ENCODE measurements around the gene BIRC7.

The BIRC7 gene

DNA sequence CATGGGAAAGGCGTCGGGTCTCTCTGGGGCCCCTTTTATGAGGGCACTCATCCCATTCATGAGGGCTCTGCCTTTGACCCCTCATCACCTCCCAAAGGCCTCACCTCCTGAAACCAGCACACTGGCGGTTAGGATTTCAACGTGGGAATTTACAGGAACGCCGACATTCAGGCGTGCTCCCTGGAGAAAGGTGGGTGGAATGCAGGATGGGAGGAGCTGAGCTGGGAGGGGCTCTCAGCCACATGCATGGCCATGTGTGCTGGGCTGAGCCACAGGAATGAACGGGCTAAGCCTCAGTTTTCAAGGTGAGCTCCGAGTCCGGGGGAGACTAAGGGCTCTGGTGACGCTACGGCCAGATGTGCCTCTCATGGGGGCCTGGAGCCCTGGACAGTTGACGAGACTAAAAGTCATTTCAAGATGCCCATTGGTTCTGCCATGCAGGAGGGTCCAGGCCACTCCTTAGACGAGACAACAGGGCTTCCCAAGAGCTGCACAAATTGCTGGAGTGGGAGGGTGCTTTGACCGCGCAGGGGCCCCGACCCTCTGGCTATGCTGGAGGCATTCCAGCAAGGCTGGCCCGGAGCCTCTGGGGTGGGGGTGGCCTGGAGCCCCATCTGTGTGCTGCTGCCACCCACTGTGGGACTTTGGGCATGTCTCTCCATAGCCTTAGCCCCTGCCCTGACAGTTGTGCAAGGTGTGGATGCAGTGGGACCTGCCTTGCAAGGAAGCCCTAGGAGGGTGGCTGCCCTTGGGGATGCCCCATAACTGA lies 33.1 kb downstream of the BIRC7 start:
- no peak for DNase-seq

DNA sequence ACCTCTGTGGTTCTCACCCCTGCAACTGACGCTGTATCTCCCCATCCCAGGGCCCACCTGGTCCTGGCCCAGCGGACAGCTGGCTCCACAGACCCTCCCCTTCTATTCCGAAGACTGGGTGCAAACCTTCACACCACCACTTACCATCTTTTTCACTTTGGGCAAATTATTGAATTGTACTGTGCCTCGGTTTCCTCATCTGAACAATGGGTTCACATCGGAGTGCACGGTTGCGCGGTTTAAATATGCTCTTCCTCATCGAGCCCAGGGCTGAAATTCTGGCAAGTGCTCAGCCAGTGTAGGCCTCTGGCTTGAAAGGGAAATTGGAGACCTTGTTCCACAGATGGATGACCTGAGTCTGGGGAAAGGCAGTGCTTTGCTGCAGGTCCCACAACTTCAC lies 34.0 kb downstream of the BIRC7 start:
- DNase-seq = no peak

DNA sequence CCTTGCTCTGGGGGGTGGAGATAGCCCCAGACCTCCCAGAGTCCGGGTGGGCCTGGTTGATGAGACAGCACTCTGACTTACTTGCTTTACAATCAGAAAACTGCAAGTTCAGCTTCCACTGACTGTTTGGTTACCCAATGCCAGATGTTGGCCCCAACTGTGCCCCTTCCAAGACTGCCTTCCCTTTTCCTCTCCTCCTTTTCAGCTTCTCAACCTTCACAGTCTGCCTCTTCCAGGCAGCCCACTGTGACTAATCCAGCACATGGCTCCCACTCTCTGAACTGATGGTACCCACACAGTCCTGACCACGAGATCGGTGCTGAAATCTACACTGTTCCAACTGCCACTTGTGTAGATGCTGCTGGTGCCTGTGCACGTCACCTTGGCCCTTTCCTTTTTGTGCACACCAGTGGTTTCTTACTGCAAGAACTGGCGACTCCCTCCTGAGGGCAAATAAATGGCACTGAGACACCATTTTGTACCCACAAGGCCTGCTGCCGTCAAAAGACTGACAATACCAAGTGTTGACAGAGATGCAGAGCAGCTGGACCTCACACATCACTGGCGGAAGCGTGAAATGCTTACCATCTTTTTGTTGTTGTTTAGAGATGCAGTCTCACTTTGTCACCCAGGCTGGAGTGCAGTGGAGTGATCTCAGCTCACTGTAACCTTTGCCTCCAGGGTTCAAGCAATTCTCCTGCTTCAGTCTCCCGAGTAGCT lies 35.1 kb downstream of the BIRC7 start:
- DNase-seq = no peak

DNA sequence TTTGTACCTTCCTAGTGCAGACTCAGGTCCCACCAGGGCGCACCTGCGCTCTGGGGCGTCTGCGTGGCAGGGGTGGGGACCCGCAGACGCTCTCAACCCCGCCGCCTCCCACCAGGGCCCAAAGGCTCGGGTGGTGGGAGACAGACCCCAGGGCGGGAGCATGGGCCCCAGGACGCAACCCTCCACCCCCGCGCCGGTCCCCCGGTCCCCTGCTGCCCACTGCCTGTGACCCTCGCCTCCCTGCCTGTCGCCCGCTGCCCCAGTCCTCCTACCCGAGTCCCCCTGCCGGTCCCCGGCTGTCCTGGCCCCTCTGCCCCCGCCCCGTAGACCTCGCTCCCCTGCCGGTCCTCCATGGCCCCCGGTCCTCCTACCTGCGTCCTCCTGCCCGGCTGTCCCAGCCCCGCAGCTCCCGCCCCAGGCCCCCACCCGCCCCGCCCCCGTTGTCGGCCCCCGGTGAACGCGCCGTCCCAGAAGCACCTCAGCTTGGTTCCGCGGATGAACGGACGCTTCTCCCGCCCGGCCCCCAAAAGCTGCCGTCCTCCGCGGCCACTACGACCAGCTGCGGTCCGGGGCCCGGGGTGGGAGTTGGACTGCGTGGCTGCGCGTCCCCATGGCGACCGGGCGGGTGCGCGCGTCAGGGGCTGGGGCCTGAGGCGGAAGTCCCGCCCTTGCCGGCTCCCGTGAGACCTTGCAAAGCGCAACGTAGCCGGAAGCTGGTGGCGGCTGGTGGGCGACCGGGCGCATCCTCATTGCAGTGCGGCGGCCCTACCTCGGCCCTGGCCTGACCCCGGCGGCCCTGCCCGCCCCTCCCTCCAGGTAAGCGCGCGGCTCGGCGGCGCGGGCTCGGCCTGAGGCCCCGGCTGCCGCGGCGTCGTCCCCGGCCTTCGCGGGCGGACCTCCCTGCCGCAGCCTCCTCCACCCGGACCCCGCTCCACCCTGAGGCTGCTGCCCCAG lies 36.7 kb downstream of the BIRC7 start, which contains the start of gene ARFGAP1:
Gene ARFGAP1, plus strand, starts transcription at position 709 of the 954 bp plus-strand sequence. CDS start 2,768 bp downstream, outside the sequence.
- peak; percentile 91 for DNase-seq

DNA sequence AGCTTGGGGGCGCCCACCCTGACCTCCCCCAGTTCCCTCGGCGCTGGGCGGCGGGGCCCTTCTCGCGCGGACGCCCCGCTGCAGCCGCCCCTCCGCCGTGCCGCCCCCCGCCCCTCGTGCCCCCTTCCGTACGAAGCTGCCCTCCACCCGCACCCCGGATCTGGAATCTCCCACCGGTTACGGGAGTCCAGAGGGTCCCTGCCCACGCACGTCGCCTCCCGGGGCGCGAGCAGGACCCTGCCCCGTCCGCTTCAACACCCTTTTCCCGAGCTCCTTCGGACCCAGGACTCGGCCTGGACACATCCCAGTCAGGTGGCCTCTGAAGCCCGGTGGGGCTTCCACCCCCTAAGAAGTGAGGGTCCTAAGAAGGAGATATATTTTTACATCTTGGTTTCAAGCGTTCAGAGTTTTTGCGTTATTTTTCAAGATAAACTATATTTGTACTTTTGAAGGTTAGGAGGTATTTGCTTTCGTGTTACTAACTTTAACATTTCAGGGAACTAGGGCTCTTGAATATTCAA lies 37.4 kb downstream of the BIRC7 start:
- no peak for DNase-seq

DNA sequence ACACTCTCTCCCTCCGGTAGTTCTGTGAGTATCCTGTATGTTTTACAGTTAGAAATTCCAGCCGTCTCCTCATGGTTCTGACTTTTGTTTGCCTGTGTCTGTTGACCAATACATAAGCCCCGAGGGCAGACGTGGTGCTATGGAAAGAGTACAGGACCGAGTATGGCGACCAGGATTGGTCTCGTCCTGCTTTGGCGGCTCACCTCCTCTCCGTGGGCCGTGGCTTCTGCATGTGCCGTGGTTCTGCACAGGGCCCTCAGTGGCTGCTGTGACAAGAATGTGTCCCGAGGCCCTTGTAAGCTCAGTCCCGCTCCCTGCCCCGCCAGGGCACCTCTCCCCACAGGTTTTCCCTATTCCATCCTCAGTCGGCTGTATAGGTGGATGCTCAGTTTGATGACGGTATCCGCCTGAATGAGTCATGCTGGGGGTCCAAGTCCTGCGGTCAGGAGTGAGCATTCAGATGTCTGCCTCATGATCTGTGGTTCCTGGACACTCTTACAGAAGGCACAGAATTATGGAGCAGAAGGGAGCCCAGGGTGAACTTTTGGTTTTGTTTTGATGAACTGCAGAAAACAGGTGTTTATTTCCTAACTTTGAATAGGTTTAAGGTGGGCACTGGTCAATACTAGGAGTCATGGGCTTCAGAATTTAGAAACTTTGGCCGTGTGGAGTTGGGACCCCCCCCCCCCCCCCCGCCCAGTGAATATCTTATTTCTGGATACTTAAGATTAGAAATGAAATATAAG lies 38.1 kb downstream of the BIRC7 start:
- no peak for DNase-seq

DNA sequence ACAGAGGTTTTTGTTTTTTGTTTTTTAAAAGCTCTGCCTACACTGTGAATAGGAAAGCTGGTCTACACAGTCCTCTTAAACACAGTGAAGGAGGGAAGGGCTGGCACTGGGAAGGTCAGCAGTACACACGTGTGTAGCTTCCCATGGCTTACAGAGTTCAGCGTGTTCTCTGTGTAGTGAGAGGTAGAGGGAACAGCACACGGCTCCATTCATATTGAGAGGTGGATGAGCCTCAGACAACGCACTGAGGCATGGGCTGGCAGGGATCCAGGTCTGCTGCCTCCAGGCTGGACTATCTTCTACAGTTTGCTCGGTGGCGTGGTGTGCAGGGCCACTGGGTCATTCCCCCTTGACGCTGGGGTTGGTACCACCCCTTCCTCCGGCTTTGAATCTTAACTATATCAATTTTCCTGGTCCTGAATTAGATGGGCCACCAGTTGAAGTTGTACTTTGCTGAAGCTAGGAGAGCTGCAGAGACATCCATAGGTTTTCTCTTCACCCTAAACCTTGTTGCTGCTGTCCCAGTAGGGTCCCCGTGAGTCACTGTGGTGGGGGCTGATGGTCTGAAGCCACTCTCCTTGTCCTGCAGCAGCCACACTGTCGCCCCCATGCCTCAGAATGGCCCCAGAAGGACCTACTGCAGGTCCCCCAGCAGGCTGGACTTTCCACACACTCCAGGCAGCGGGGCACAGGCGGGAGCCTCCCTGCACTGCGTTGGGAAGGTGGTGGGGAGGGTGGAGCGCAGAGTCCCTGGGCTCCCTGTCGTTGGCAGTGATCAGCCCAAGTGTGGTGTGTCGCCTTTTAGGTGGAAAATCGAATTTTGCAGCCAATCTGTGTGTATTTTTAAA lies 38.9 kb downstream of the BIRC7 start:
- DNase-seq = no peak

DNA sequence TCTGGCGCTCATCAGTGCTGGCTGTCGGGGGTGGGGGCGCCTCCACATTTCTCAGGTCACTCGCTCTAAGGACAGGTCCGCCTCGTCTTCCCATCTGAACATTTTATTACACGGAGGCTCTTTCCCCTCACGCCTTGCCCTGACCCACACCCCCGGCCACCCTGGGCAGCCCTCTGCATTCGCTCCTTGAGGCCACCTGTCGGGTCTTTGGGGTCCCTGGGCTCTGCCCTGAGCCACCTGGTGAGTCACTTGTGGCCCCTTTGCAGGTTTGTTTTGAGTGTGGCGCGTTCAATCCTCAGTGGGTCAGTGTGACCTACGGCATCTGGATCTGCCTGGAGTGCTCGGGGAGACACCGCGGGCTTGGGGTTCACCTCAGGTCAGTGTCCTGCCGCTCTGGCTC lies 40.1 kb downstream of the BIRC7 start:
- DNase-seq = no peak

DNA sequence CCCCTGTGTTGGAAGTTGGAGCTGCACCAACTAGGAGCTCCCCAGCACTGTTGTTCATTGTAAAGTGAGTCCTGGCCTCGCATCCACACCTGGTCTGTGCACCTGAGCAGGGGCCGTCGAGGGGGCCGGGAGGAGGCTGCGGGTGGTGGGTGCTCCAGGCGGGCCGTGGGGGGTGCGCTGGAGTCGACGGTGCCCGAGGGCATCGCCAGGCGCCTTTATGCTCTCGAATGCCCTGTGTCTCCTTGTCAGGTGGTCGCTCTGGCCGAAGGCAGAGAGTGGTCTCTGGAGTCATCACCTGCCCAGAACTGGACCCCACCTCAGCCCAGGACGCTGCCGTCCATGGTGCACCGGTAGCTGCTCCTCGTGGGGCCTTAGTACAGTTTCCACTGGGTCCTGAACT lies 41.3 kb downstream of the BIRC7 start:
- no peak for DNase-seq

DNA sequence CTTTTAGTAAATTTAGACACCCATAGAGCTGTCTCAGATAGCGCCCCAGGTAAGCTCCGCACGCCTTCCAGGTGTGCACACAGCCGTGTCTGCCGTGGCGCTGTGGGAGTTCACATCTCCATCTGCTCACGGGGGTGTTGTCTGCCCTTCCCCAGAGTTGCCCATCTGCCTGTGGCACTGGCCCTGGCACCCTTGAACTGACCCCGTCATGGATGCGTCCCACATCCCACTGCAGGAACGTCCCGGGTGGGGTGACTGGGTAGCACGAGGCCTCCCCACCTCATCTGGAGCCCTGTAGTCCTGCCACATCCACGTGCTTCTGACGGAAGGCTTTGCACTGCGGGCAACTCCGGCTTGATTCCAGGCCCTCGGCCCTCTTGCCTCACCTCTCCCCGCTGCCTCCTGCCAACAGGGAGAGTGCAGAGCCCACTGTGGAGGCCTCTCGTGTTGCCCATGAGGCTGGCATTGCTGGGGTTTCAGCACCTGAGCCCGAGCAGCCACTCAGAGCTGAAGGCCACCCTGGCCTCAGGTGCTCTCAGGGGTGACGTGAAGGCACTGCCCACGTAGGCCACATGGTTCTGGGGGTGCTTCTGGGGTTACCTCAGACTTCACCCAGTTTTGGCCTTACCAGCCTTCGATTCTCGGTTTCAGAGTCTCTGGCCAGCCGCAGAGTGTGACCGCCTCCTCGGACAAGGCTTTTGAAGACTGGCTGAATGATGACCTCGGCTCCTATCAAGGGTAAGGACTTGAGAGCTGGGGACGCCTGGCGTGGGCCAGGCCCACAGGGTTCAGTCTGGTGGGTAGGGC lies 42.0 kb downstream of the BIRC7 start:
- DNase-seq = no peak

DNA sequence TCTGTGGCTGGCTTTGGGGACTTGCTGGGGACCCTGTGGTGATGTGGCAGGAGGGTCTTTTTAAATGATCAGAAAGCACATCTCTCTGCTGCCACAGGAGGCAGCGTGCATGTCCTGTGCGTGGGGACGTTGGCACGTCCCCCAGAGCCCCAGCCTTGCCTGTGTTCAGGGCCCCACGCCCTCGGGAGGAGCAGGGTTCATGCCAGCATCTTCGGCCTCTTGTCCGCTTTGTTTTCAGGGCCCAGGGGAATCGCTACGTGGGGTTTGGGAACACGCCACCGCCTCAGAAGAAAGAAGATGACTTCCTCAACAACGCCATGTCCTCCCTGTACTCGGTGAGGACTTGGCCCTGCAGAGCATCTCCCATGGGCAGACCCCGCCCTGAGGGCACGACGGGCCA lies 43.0 kb downstream of the BIRC7 start:
- no peak for DNase-seq

DNA sequence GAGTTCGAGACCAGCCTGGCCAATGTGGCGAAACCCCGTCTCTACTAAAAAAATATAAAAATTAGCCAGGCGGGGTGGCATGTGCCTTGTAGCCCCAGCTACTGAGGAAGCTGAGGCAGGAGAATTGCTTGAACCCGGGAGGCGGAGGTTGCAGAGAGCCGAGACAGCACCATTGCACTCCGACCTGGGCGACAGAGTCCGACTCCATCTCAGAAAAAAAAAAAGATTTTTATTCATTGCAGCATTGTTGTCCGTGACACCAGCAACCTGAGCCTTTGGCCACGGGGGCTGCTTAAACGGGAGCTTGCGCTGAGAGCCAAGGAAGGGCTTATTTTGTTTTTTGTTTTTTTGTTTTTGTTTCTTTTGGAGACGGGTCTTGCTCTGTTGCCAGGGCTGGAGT lies 44.2 kb downstream of the BIRC7 start:
- DNase-seq = no peak

DNA sequence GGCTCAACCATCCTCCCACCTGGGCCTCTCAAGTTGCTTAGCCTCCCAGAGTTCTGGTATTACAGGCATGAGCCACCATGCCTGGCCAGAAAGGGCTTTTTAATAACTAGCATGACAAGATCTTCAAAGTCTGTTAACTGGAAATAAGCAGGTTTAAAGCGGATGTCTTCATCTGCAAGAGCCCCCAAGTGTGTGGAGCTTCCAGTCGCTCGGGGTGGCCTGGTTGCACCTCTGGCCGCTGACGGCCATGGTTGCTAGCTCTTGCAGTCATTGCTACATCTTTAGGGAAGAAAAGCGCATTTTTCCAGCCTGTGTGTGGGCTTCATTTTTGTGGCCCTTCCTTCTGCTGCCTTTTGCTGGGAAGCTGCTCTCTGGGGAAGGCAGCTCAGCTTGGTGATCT lies 44.7 kb downstream of the BIRC7 start:
- no peak for DNase-seq

DNA sequence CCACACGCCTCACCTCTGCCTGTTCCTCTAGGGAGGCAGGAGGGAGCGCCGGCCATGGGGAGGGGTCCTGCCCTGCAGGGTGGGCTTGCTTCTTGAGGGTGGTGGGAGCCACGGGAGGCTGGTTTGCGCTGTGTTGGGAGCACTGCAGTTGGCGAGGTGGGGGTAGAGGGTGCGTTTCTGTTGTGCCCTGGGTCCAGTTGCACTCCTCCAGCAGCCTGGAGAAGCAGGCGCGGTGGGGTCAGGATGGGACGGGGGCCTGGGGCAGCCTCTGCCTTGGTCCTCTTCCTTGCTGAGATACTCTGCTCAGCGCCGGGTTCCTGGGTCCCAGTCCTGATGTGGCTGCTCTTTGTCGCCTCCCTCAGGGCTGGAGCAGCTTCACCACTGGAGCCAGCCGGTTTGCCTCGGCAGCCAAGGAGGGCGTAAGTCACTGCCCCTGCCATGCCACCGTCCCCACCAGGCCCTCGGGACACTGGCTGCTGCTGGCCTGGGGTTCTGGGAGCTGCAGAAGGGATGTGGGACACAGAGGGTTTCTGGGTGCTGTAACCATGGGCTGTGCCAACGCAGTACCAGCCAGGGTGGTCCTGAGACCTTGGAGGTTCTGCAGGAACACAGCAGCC lies 45.3 kb downstream of the BIRC7 start:
- no peak for DNase-seq

DNA sequence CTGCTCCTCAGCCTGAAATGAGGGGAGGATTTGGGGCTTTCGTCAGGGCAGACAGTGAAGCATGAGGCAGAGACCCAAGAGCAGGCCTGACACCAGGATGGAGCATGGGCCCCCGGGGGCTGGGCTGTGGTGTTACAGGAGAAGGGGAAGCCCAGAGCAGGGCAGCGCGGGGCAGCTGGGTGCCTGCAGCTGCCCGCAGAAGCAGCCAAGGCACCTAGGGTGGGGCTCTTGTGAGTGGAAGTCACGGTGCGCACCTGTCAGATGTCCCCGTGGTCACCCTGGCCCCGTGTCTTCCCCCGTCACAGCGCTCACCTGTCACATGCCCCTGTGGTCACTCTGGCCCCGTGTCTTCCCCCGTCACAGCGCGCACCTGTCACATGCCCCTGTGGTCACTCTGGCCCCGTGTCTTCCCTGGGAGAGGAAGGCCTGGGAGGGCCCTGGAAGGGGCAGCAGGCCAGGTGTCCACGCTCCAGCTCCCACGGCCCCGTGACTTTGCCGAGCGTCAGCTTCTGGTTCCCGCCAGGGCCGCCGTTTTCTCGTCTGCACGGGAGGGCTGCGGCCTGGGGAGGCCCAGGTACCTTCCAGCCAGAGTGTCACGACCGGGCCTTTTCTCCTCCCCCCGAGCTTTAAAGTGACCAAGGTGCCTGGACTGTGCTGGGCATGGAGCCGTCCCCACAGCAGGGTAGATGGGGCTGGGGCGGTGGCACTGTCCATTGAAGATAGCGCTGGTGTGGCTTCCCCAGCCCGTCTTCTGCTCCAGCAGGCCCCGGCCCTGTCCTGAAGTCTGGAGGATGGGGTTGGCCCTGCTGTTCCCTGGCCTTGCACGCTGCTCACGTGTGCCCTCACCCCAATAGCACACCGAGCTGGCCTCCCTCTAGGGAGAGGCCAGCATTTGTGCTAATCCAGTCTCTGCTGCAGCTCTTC lies 46.3 kb downstream of the BIRC7 start:
- DNase-seq = no peak

DNA sequence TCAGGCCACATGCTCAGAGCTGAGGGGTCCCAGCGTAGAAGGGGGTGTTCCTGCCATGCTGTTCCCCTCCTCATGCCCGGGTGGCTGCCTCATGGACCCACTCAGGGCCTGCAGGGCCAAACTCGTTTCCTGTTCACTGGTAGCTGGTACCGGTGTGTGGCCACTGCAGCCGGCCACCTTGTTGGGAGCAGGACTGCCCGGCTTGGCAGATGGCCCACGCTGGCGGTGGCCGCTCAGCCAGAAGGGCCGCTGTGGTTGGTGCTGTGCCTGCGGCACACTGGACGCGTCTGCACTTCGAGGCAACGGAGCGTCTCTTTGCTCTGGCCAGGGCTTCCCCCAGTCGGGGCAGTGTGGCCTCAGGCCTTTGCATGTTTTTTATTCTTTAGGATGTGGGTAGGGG lies 47.2 kb downstream of the BIRC7 start:
- DNase-seq = no peak

DNA sequence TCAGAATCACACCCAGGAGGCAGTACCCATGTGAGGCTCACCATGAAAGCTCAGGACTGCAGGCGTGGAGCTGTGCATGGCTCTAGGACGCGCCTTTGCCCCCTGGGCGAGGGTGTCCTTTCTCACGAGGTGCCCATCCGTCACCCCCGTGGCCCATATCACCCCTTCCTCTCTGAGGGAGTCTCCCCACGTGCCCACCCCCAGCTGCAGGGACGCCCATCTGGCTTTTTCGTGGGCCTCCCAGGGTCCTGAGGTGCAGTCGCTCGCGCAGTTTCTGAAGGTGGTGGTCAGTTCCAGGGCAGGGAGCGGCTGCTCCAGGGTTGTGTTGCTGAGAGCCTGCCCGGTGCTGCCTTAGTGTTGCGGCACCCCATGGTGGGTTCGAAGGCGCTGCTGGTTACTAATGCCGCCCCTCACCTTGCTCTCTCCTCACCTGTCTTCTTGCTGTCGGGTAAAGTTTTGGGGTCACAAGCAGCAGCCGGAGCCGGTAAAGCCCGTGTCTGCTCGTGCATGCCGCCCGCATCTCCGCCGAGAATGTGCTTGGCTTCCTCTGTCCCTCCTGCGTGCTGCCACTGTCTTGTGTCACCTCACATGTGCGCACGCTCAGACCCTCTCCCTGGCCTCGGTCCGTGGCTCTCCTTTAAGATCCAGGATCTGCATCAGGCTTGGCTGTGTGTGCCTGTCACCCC lies 47.8 kb downstream of the BIRC7 start:
- DNase-seq = no peak

DNA sequence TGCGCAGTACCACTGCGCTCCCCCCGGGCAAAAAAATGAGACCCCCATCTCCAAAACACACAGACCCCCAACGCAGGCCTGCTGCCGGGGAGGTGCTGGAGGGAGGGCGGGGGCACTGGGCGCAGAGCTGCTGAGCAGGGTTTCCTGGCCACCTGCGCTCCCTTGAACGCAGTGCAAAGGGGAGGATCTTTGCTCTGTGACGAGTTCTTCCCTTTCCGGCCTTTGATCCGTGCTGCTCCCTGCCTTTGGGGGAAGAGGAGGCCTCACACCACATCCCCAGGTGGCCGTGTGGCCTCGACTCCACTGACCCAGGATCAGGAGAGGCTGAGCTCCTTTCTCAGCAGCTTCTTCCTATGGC lies 48.4 kb downstream of the BIRC7 start:
- DNase-seq = no peak
